Fibroblast of the aortic adventitia (primary cell): ENCODE data around the gene SENP8. TPM values are rescaled to one million over a fixed set of nuclear protein-coding genes. Genes with fewer than 3 reads are reported as not detected.
"Not testable (repeated sequence)": the region's sequence is repeated elsewhere in the genome, so short reads cannot be mapped to it uniquely, and the experiment has no call there.

Source experiments
- DNase-seq: peaks from one replicate; pipeline ENCODE4 v3.0.0-alpha.2; 2010; ENCODE audit warnings: low read depth
- H3K4me3 ChIP-seq: 2 replicates; pipeline ENCODE4 v1.5.1; 2011; ENCODE audit warnings: low read depth, mild to moderate bottlenecking, control low read depth, low read length, moderate library complexity
- total RNA-seq: library from RNA; depleted of rRNA; stranded (reverse); fragments of >200 nt; gene quantifications from 2 replicates; pipeline ENCODE4 v1.2.3, GENCODE V29; 2012; ENCODE audit warnings: low replicate concordance
- TF ChIP-seq, protein P1 (sequence below): IDR thresholded peaks from 2 replicates; pipeline ENCODE4 v1.5.1; 2011; ENCODE audit warnings: mild to moderate bottlenecking, low read length, control low read depth, inconsistent platforms; ENCODE audit not compliant: insufficient read depth

SENP8 gene
- total RNA-seq, 1 donor, result 3.8 TPM

DNA sequence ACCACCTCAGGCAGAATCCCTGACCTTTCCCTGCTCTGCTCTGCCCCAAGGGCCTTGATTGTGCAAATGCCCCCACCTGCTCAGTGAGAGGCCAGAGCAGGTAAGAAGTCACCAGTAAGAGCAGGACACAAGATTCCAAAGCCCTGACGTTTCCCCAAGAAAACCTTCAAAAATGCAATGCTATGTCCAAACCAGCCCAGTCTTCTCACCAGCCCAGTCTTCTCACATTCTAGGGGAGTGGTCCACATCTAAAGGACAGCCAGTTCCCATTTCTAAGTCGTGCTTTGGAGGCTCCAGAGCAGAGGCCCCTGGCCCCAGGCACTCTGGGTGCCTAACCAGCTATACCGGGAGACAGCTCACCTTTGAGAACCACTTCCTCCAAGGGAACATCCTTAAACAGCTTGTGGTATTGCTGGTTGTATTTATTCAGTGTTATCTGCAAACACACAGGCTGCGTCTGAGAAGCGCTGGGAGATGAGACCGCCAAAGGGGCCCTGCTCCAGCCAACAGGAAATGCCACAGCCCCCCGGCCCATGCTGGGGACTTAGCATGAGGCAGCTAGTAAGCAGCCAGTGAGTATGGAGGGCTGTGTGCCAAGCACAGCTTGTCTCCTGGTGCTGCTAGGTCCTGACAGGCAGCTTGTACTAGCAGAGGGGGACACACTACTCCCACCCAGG is 50.1 kb downstream of the SENP8 start:
- TF ChIP-seq, protein P1, sequence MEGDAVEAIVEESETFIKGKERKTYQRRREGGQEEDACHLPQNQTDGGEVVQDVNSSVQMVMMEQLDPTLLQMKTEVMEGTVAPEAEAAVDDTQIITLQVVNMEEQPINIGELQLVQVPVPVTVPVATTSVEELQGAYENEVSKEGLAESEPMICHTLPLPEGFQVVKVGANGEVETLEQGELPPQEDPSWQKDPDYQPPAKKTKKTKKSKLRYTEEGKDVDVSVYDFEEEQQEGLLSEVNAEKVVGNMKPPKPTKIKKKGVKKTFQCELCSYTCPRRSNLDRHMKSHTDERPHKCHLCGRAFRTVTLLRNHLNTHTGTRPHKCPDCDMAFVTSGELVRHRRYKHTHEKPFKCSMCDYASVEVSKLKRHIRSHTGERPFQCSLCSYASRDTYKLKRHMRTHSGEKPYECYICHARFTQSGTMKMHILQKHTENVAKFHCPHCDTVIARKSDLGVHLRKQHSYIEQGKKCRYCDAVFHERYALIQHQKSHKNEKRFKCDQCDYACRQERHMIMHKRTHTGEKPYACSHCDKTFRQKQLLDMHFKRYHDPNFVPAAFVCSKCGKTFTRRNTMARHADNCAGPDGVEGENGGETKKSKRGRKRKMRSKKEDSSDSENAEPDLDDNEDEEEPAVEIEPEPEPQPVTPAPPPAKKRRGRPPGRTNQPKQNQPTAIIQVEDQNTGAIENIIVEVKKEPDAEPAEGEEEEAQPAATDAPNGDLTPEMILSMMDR, result no peak
- DNase-seq, result no peak
- H3K4me3 ChIP-seq, result no peak overlapping the region

GRCh38 chr15:72168808-72169190 is 50.6 kb downstream of the SENP8 start:
- TF ChIP-seq, protein P1, result no peak

GRCh38 chr15:72169236-72169920 is 51.2 kb downstream of the SENP8 start:
- no peak for DNase-seq
- H3K4me3 ChIP-seq, result no peak overlapping the region
- TF ChIP-seq, protein P1, result no peak

More at GRCh38 chr15:72168808-72169190, 50.6 kb downstream of the SENP8 start:
- no peak overlapping the region for H3K4me3 ChIP-seq
- DNase-seq, result no peak

DNA sequence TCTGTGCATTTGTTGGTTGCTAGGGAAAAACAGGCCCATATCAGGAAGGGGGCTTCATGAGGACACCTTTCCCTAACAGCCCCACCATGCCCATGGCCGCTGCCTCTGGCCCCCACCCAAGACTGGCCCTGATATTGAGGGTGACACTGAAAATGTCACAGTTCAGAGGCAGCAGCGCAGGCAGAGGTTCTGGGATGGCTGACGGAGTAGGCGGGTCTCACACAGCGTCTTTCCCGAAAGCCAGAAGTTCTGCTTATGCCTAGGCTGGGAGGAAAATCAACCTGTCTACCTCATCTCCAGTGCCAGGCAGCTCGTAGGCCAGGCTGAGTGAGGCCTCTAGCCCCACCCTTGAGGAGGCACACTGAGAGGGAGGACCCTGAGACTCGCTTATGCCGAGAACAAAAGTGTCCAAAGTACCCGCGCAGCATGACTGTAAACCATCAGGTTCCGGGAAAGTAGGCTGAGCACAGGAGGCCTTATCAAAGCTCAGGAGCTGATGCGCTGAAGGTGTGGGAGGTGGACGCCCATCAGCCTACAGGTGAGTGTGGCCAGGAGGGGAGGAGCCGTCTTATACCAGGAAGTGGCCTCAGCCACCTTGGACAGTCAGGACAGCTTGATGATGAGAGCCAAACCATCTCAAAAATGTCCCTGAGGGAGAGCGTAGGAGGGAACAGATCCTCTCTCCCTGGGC is 51.9 kb downstream of the SENP8 start:
- TF ChIP-seq, protein P1, result no peak
- no peak for DNase-seq
- no peak overlapping the region for H3K4me3 ChIP-seq

DNA sequence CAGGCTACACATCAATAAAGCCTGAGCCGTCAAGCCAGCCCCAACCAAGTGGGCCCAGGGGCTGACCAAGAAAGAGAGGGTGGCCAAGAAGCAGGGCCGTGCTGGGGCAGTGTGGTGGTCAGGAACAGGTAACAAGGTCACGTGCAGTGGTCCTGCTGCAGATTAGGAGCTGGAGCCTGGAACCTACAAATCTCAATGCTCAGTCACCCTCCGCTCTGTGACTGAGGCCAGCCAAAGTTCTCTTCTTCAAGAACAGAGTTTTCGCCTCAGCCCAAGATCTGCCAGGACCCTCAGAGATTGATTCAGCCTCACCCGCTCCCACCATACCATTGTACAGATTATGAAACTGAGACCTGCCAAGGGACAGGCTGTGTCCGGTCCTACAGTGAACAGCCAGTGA is 52.5 kb downstream of the SENP8 start:
- no peak for DNase-seq
- H3K4me3 ChIP-seq, result no peak overlapping the region
- TF ChIP-seq, protein P1, result no peak

GRCh38 chr15:72171978-72172377 is 53.8 kb downstream of the SENP8 start:
- H3K4me3 ChIP-seq, DNase-seq: not testable (repeated sequence)

- no peak overlapping the region for H3K4me3 ChIP-seq
- no peak for DNase-seq
- TF ChIP-seq, protein P1, result no peak
Measured at GRCh38 chr15:72172796-72173195, 54.6 kb downstream of the SENP8 start.
